Skeletal muscle satellite cell (primary cell): ENCODE measurements around the gene FANCI.
A peak's percentile ranks its signal among the peaks of the same experiment; 100 is the strongest.
"Not testable (repeated sequence)": the region's sequence is repeated elsewhere in the genome, so short reads cannot be mapped to it uniquely, and the experiment has no call there.

Experiments
- H3K27me3 ChIP-seq: 2 replicates; pipeline ENCODE4 v1.7.0; 2013; ENCODE audit warnings: low read length; ENCODE audit not compliant: control insufficient read depth, insufficient read depth
- H3K36me3 ChIP-seq: 2 replicates; pipeline ENCODE4 v1.7.0; 2013; ENCODE audit warnings: mild to moderate bottlenecking, control low read depth, low read length; ENCODE audit not compliant: insufficient read depth
- H3K4me1 ChIP-seq: 2 replicates; pipeline ENCODE4 v1.7.0; 2013; ENCODE audit warnings: low read length; ENCODE audit not compliant: control insufficient read depth, insufficient read depth
- H3K4me2 ChIP-seq: 2 replicates; pipeline ENCODE4 v1.7.0; 2013; ENCODE audit warnings: mild to moderate bottlenecking, low read length
- H3K4me3 ChIP-seq: 2 replicates; pipeline ENCODE4 v1.7.0; 2013; ENCODE audit warnings: low read length
- H3K9ac ChIP-seq: 2 replicates; pipeline ENCODE4 v1.7.0; 2013; ENCODE audit warnings: mild to moderate bottlenecking, low read depth, low read length, moderate library complexity
- H3K9me3 ChIP-seq: replicated peaks from 2 replicates; pipeline ENCODE4 v1.7.0; 2013; ENCODE audit warnings: mild to moderate bottlenecking, control low read depth, low read length

The FANCI gene

DNA sequence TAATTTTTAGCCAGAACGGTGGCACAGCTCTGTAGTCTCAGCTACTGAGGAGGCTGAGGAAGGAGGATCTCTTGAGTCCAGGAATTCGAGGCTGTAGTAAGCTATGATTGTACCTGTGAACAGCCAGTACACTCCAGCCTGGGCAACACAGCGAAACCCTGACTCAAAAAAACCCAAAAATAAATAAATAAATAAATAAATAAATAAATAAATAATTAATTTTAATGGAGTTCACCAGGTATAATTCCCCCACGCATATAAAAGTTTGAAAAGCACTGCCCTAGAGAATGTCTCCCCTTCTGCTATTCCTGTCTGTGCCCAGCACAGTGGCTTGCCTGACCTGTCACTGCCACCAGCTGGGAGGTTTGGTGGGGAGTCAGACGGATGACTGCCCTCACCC lies 18.2 kb upstream of the FANCI start:
- peaks cover 5% of the 10 kb centered on the region for H3K4me1 ChIP-seq
- peaks cover 15% of the 10 kb centered on the region for H3K27me3 ChIP-seq
- H3K9ac ChIP-seq, result no peak overlapping the region
- no peaks in the 10 kb centered on the region for H3K9me3 ChIP-seq
- H3K36me3 ChIP-seq, result no peaks in the 10 kb centered on the region
- no peak overlapping the region for H3K4me3 ChIP-seq
- H3K4me2 ChIP-seq, result no peak overlapping the region

DNA sequence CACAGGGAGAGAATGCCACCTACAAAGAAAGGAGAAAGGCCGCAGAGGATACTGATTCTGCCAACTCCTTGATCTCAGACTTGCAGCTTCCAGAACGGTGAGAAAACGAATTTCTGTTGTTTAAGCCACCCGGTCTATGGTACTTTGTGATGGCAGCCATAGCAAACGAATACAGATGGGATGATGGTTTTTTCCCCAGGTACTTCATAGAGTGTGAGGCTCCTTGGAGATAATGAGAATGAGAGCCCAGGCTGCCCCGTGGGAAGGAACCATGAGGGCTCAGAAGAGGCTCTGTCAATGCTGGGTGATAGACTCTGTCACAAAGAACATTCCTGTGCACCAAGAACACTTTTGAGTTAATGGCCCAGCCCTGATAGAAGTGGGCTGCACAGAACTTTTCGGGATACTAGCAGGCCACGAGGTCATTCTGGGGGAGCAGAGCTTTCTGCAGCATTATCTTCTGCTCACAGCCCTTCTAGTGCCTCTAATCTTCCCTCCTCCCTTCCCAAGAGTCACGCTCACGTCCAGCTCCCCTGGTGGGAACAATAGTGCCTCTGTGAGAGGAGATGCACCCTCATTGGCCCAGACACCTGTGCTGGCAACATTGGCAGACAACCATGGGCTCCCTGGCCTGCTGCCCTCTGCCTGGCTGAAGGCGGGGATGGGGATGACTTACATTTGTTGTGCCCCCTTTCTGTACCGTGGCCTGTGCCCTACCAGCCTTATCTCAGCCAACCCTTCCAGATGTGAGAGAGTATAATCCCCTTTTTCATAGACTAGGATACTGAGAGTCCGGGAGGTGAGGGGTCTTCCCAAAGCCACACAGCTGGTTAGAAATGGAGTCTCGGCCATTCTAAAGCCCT lies 17.2 kb upstream of the FANCI start:
- Histone ChIP-seq H3K4me3 (no peak overlapping the region), H3K9ac (no peak overlapping the region), H3K4me1 (peaks cover 8% of the 10 kb centered on the region), H3K4me2 (no peak overlapping the region), H3K9me3 (no peaks in the 10 kb centered on the region), H3K27me3 (peaks cover 10% of the 10 kb centered on the region), H3K36me3 (no peaks in the 10 kb centered on the region)

DNA sequence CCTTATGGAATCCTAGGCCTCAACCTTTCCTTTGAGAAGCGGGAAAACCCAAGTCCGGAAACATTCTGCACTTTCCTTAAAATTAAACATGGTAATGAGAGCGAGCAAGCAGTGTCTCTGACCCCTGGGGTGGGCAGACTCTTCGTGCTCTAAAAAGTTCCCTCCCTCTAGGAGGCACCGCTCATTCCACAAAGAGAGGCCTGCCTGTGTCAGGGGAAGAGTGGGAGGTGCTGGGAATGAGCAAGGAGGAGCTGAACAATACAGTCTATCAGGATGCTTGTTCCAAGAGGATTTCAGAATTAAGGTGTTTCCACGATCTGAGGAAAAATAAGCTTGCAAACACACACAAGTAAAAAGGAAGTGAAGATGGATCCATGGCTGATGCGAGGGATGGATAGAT lies 16.4 kb upstream of the FANCI start:
- Histone ChIP-seq H3K4me1 (peaks cover 8% of the 10 kb centered on the region), H3K4me2 (no peak overlapping the region), H3K9ac (no peak overlapping the region), H3K4me3 (no peak overlapping the region), H3K27me3 (peaks cover 5% of the 10 kb centered on the region), H3K9me3 (no peaks in the 10 kb centered on the region), H3K36me3 (no peaks in the 10 kb centered on the region)

DNA sequence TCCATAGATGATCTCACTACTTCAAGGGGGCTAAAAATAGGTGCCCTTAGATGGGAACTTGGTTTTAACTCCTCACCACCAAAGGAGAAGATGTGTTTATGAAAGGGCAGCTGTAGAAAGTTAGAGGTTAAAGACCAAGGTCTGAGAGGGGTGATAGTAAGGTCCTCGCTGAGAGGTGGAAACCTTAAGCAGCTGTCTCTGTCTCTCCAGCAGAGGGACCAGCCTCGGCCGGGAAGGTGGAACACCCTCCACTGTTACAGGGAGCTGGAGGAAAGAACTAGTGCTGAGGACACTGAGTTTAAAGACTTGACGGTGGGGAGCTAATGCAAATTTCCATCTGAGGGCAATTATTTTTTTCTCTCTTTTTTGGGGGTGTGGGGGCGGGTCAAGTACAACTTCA lies 13.5 kb upstream of the FANCI start:
- Histone ChIP-seq H3K4me3 (no peak overlapping the region), H3K27me3 (peaks cover 10% of the 10 kb centered on the region), H3K4me2 (no peak overlapping the region), H3K4me1 (peaks cover 8% of the 10 kb centered on the region), H3K36me3 (no peaks in the 10 kb centered on the region), H3K9ac (no peak overlapping the region), H3K9me3 (no peaks in the 10 kb centered on the region)

DNA sequence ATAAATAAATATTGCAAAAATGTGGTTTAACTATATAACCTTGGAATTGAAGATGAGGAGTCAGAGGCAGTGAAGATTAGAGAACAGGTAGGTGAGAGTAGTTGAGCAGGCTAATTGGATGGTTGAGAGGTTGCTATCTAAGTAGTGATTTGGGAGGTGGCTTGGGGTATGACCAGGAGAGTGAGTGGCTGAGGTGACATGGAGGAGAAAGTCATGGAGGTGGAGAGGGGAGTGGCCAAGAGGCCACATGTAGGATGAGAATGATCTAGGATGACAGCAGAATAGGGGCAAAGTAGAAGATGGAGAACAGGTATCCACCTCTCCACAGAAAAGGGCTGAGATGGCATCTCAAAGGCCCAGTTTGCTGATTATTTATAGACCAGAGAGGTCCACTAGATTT lies 11.9 kb upstream of the FANCI start:
- Histone ChIP-seq H3K4me3 (no peak overlapping the region), H3K4me2 (no peak overlapping the region), H3K9me3 (no peaks in the 10 kb centered on the region), H3K9ac (no peak overlapping the region), H3K36me3 (no peaks in the 10 kb centered on the region), H3K4me1 (peaks cover 8% of the 10 kb centered on the region), H3K27me3 (peaks cover 16% of the 10 kb centered on the region)

DNA sequence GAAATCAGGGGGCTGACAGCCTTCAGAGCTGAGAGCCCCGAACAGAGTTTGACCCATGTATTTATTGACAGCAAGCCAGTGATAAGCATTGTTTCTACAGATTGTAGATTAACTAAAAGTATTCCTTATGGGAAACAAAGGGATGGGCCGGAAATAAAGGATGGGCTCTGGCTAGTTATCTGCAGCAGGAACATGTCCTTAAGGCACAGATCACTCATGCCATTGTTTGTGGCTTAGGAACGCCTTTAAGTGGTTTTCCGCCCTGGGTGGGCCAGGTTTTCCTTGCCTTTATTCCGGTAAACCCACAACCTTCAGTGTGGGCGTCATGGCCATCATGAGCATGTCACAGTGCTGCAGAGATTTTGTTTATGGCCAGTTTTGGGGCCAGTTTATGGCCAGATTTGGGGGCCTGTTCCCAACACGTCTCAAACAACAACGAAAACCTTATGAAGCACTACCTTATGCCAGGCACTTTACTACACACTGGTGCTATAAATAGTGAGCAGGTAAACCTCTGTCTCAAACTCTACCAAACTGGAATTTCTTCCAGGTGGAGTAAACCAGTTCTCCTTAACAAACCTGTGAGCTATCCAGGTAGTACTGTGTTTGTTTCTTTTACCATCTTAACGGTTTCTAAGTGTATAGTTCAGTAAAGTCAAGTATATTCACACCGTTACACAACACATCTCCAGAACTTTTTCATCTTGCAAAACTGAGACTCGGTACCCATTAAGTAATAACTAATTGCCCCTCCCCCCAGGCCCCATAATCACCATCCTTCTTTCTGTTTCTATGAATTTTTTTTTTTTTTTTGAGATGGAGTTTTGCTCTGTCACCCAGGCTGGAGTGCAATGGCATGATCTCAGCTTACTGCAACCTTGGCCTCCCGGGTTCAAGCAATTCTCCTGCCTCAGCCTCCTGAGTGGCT lies 3.6 kb upstream of the FANCI start:
- H3K4me1 ChIP-seq, result peaks cover 14% of the 10 kb centered on the region
- H3K4me3 ChIP-seq, H3K4me2 ChIP-seq, H3K9ac ChIP-seq, H3K36me3 ChIP-seq, H3K9me3 ChIP-seq: not testable (repeated sequence)
- H3K27me3 ChIP-seq, result peaks cover 23% of the 10 kb centered on the region

DNA sequence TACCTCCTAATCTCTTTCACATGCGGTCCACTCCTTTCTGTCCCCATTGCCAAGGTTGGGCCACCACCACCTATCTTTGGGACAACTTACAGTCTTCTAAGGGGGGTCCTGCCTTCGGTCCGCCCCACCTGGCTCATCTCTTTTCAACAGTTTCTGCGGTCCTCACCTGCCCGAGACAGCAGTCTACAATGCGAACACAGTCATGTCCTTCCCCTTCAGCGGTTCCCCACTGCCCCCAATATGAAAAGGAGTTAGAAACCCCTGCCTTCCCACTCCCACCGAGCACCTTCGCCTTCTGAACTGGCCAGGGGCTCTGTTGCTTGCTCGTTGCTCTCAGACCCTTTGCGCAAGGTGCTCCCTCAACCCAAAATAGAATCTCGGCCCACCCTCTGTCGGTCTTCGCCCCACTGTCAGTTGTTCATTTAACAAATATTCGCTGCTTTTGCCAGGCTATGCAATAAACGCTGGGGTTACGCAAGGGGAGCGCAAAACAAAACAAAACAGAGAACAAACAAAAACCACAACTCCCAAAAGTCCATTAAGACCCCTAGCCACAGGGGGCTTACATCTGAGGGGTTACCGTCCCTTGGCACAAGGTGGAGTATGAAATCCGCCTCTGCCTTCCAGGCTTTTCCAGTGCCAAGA lies 611 bp upstream of the FANCI start:
- peaks cover 7% of the 10 kb centered on the region for H3K27me3 ChIP-seq
- peaks cover 19% of the 10 kb centered on the region for H3K4me1 ChIP-seq
- H3K4me3 ChIP-seq, result peak overlapping the region; percentile 87
- no peaks in the 10 kb centered on the region for H3K36me3 ChIP-seq
- no peaks in the 10 kb centered on the region for H3K9me3 ChIP-seq
- H3K4me2 ChIP-seq, result peak overlapping the region; percentile 97
- H3K9ac ChIP-seq, result peak overlapping the region; percentile 86

DNA sequence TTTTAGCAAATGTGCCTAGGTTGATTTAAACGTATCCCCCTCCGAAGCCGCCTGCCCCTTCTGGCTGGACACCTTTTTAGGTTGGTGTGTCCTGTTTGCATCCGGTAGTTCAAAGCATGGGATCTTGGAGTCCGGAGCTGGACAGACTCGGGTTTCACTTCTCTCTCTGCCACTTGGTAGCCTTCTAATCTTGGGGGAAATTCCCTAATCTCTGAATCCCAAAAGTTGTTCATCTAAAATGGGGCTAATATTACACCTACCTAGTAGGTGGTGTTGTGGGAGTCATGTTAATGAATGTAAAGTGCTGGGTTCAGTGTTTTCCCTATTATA lies 760 bp downstream of the FANCI start:
- Histone ChIP-seq H3K4me3 (peak overlapping the region; percentile 87), H3K4me1 (peaks cover 19% of the 10 kb centered on the region), H3K4me2 (peak overlapping the region; percentile 97), H3K9ac (peak overlapping the region; percentile 86), H3K27me3 (no peaks in the 10 kb centered on the region), H3K36me3 (no peaks in the 10 kb centered on the region), H3K9me3 (no peaks in the 10 kb centered on the region)

DNA sequence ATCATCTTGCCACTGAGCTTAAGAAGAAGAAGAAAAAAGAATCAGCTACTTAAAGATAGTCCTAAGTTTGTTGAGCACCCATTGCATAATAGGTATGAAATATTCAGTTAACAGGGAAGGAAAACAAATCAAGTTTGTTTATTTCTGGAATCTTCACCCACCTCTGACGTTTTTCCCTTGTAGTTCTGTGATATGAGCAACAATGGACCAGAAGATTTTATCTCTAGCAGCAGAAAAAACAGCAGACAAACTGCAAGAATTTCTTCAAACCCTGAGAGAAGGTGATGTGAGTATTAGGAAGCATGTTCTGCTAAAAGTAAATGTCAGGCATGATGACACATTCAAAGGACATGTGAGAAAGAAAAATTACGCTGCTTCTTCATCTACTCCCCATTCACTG lies 3.7 kb downstream of the FANCI start:
- H3K9me3 ChIP-seq, result no peaks in the 10 kb centered on the region
- no peaks in the 10 kb centered on the region for H3K36me3 ChIP-seq
- H3K9ac ChIP-seq, result no peak overlapping the region
- H3K27me3 ChIP-seq, result no peaks in the 10 kb centered on the region
- H3K4me2 ChIP-seq, result no peak overlapping the region
- H3K4me3 ChIP-seq, result no peak overlapping the region
- H3K4me1 ChIP-seq, result peaks cover 19% of the 10 kb centered on the region

DNA sequence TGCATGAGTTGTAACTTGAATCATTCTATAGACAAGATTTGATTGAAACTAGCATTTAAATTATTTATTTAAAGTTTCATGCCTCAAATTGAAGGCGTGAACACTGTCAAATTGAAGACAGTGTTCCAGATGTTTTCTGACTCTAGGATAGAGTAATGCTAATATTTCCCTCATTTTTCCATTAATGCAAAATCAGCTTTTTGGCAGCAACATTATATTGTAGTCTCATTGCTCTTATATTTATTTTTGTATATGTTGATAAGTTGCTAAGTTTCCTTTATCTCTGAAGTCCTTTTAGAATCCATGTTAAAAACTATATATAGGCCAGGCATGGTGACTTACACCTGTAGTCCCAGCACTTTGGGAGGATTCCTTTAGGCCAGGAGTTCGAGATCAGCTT lies 4.8 kb downstream of the FANCI start:
- Histone ChIP-seq H3K9ac (no peak overlapping the region), H3K4me1 (peaks cover 11% of the 10 kb centered on the region), H3K4me2 (no peak overlapping the region), H3K36me3 (no peaks in the 10 kb centered on the region), H3K9me3 (no peaks in the 10 kb centered on the region), H3K27me3 (no peaks in the 10 kb centered on the region), H3K4me3 (no peak overlapping the region)

DNA sequence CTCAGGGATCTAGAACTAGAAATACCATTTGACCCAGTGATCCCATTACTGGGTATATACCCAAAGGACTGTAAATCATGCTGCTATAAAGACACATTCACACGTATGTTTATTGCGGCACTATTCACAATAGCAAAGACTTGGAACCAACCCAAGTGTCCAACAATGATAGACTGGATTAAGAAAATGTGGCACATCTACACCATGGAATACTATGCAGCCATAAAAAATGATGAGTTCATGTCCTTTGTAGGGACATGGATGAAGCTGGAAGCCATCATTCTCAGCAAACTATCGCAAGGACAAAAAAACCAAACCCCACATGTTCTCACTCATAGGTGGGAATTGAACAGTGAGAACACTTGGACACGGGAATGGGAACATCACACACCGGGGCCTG lies 6.4 kb downstream of the FANCI start:
- not testable (repeated sequence) for H3K27me3 ChIP-seq, H3K9ac ChIP-seq, H3K9me3 ChIP-seq, H3K36me3 ChIP-seq, H3K4me2 ChIP-seq, H3K4me3 ChIP-seq, H3K4me1 ChIP-seq
